ENCODE data around the gene CELA1. TPM values are rescaled to one million over a fixed set of nuclear protein-coding genes. Genes with fewer than 3 reads are reported as not detected.

CELA1 gene
- total and polyA plus RNA-seq, 8 donors, result not detected

- Histone ChIP-seq H3K27ac (peak within 1 kb of the TSS in 2 of 4 donors; percentile 27 to 55), H3K27me3 (no peaks in the 10 kb centered on the region), H3K9me3 (no peaks in the 10 kb centered on the region), H3K36me3 (no peaks in the 10 kb centered on the region), H3K4me1 (no peaks in the 10 kb centered on the region), H3K4me3 (peak within 1 kb of the TSS in 1 of 4 donors; percentile 30)
- intact Hi-C loops (cut with DNase I), result no loop called here
- peak in 3 of 6 donors; percentile 32 to 74 (median 58) for DNase-seq
- no peak for FAIRE-seq
- WGBS, 2 donors, result 91 to 97% methylated on average over 49 to 60 of the region's 60 CpGs
- TF ChIP-seq, protein P1, sequence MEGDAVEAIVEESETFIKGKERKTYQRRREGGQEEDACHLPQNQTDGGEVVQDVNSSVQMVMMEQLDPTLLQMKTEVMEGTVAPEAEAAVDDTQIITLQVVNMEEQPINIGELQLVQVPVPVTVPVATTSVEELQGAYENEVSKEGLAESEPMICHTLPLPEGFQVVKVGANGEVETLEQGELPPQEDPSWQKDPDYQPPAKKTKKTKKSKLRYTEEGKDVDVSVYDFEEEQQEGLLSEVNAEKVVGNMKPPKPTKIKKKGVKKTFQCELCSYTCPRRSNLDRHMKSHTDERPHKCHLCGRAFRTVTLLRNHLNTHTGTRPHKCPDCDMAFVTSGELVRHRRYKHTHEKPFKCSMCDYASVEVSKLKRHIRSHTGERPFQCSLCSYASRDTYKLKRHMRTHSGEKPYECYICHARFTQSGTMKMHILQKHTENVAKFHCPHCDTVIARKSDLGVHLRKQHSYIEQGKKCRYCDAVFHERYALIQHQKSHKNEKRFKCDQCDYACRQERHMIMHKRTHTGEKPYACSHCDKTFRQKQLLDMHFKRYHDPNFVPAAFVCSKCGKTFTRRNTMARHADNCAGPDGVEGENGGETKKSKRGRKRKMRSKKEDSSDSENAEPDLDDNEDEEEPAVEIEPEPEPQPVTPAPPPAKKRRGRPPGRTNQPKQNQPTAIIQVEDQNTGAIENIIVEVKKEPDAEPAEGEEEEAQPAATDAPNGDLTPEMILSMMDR (IDR thresholded peaks at IDR 0.05), result no peak
- peak in 3 of 4 donors; percentile 42 to 61 (median 49) for ATAC-seq
Observed at GRCh38 chr12:51323966-51324895, 22.2 kb downstream of the CELA1 start, which contains the start of gene BIN2. Gene BIN2 (minus strand): TSS chr12:51324174. CDS start chr12:51324102, 72 bp downstream.

- peak overlapping the region in 2 of 4 donors; percentile 27 to 55 for H3K27ac ChIP-seq
- no peaks in the 10 kb centered on the region for H3K36me3 ChIP-seq
- H3K4me3 ChIP-seq, result peak overlapping the region in 1 of 4 donors; percentile 30
- no peaks in the 10 kb centered on the region for H3K9me3 ChIP-seq
- H3K27me3 ChIP-seq, result no peaks in the 10 kb centered on the region
- intact Hi-C loops (cut with DNase I), result no loop called here
- FAIRE-seq, result no peak
- no peaks in the 10 kb centered on the region for H3K4me1 ChIP-seq
- TF ChIP-seq, protein P1 (IDR thresholded peaks at IDR 0.05), result no peak
- 86 to 92% methylated on average over 15 of the region's 15 CpGs for WGBS, 2 donors
- no peak for DNase-seq
- ATAC-seq, result peak in 1 of 4 donors; percentile 13
Observed at GRCh38 chr12:51323317-51323960, 23.0 kb downstream of the CELA1 start.

DNA sequence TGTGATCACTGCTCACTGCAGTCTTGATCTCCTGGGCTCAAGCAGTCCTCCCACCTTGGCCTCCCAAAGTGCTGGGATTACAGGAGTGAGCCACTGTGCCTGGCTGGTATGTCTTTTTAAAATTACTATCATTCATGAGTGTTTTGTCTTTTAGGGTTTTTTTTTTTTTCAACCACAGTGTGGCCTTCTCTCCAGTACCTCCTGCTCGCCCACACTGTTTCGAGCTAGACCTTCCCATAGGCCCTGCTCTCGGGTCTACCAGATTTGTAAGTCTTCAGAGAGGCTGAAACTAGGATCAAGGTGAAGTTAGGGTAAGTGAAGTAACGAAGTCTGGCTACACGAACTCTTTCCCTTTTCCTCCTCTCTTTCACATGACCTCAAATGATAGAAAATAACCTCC is 24.0 kb downstream of the CELA1 start:
- H3K27ac ChIP-seq, result no peak overlapping the region
- TF ChIP-seq, protein P1 (IDR thresholded peaks at IDR 0.05), result no peak
- H3K9me3 ChIP-seq, result no peaks in the 10 kb centered on the region
- FAIRE-seq (no peak), ATAC-seq (no peak), DNase-seq (no peak)
- H3K36me3 ChIP-seq, result no peaks in the 10 kb centered on the region
- peak overlapping the region in 1 of 4 donors; percentile 30 for H3K4me3 ChIP-seq
- WGBS, 2 donors, result 81 to 90% methylated on average over 5 of the region's 5 CpGs
- intact Hi-C loops (cut with DNase I), result no loop called here
- no peaks in the 10 kb centered on the region for H3K4me1 ChIP-seq
- no peaks in the 10 kb centered on the region for H3K27me3 ChIP-seq

GRCh38 chr12:51321882-51322281 is 24.6 kb downstream of the CELA1 start:
- intact Hi-C loops (cut with DNase I), result no loop called here
- H3K27ac ChIP-seq, result no peak overlapping the region
- TF ChIP-seq, protein P1 (IDR thresholded peaks at IDR 0.05), result no peak
- FAIRE-seq (no peak), DNase-seq (no peak), ATAC-seq (no peak)
- no peaks in the 10 kb centered on the region for H3K36me3 ChIP-seq
- no peaks in the 10 kb centered on the region for H3K27me3 ChIP-seq
- no peaks in the 10 kb centered on the region for H3K4me1 ChIP-seq
- H3K4me3 ChIP-seq, result no peak overlapping the region
- WGBS, 2 donors, result 81 to 85% methylated on average over 3 of the region's 3 CpGs
- H3K9me3 ChIP-seq, result no peaks in the 10 kb centered on the region

Measured in pancreas (tissue), 10 donors.